ENCODE results near the gene CDH4. TPM values are rescaled to one million over a fixed set of nuclear protein-coding genes. Genes with fewer than 3 reads are reported as not detected.

Gene CDH4
- total and polyA plus RNA-seq, 2 donors from 2014 or later, result 1.1 TPM; not detected in 1

GRCh38 chr20:61561111-61561830 lies 309.2 kb downstream of the CDH4 start:
- Histone ChIP-seq H3K36me3 (ENCODE audit: control insufficient read depth in 2 of 3, insufficient read depth in 3 of 3, low read length in 3 of 3) (no peaks in the 10 kb centered on the region), H3K4me1 (ENCODE audit: control insufficient read depth in 2 of 3, insufficient read depth in 2 of 3, low read depth in 1 of 3, low read length in 3 of 3) (no peaks in the 10 kb centered on the region), H3K27ac (ENCODE audit: low read depth in 2 of 2, low read length in 2 of 2) (no peak overlapping the region), H3K9ac (ENCODE audit: low read length in 3 of 3) (no peak overlapping the region), H3K27me3 (ENCODE audit: control insufficient read depth, insufficient read depth, low read length) (no peaks in the 10 kb centered on the region), H3K9me3 (ENCODE audit: control insufficient read depth in 2 of 3, insufficient read depth in 1 of 3, low read length in 3 of 3) (no peaks in the 10 kb centered on the region), H3K4me3 (ENCODE audit: low read length in 3 of 3) (no peak overlapping the region)
- TF ChIP-seq CTCF (IDR thresholded peaks at IDR 0.05; ENCODE audit: borderline replicate concordance, extremely low read depth, insufficient read depth), result no peak
- intact Hi-C loops (cut with DNase I), result no loop called here
- DNase-seq (peak in 1 of 5 donors; percentile 38), FAIRE-seq (no peak)

GRCh38 chr20:61562491-61562890 lies 310.4 kb downstream of the CDH4 start:
- H3K9me3 ChIP-seq (ENCODE audit: control insufficient read depth in 2 of 3, insufficient read depth in 1 of 3, low read length in 3 of 3), result no peaks in the 10 kb centered on the region
- TF ChIP-seq CTCF (IDR thresholded peaks at IDR 0.05; ENCODE audit: borderline replicate concordance, extremely low read depth, insufficient read depth), result no peak
- no peaks in the 10 kb centered on the region for H3K27me3 ChIP-seq (ENCODE audit: control insufficient read depth, insufficient read depth, low read length)
- H3K36me3 ChIP-seq (ENCODE audit: control insufficient read depth in 2 of 3, insufficient read depth in 3 of 3, low read length in 3 of 3), result no peaks in the 10 kb centered on the region
- H3K4me3 ChIP-seq (ENCODE audit: low read length in 3 of 3), result no peak overlapping the region
- H3K9ac ChIP-seq (ENCODE audit: low read length in 3 of 3), result no peak overlapping the region
- H3K4me1 ChIP-seq (ENCODE audit: control insufficient read depth in 2 of 3, insufficient read depth in 2 of 3, low read depth in 1 of 3, low read length in 3 of 3), result no peaks in the 10 kb centered on the region
- FAIRE-seq (no peak), DNase-seq (no peak)
- intact Hi-C loops (cut with DNase I), result no loop called here
- H3K27ac ChIP-seq (ENCODE audit: low read depth in 2 of 2, low read length in 2 of 2), result no peak overlapping the region

GRCh38 chr20:61562897-61563504 lies 310.9 kb downstream of the CDH4 start:
- intact Hi-C loops (cut with DNase I), result no loop called here
- Histone ChIP-seq H3K9me3 (ENCODE audit: control insufficient read depth in 2 of 3, insufficient read depth in 1 of 3, low read length in 3 of 3) (no peaks in the 10 kb centered on the region), H3K4me3 (ENCODE audit: low read length in 3 of 3) (no peak overlapping the region), H3K27me3 (ENCODE audit: control insufficient read depth, insufficient read depth, low read length) (no peaks in the 10 kb centered on the region), H3K27ac (ENCODE audit: low read depth in 2 of 2, low read length in 2 of 2) (no peak overlapping the region), H3K36me3 (ENCODE audit: control insufficient read depth in 2 of 3, insufficient read depth in 3 of 3, low read length in 3 of 3) (no peaks in the 10 kb centered on the region), H3K4me1 (ENCODE audit: control insufficient read depth in 2 of 3, insufficient read depth in 2 of 3, low read depth in 1 of 3, low read length in 3 of 3) (no peaks in the 10 kb centered on the region), H3K9ac (ENCODE audit: low read length in 3 of 3) (no peak overlapping the region)
- no peak for TF ChIP-seq CTCF (IDR thresholded peaks at IDR 0.05; ENCODE audit: borderline replicate concordance, extremely low read depth, insufficient read depth)
- FAIRE-seq, result no peak
- DNase-seq, result peak in 1 of 5 donors; percentile 43

All from kidney (tissue), 14 donors.